GM19193 (cell line): ENCODE data around the gene SOBP.

Experiments used
- POLR2A ChIP-seq: IDR thresholded peaks from 4 replicates; pipeline ENCODE4 v1.6.1; 2011; ENCODE audit not compliant: insufficient read depth, insufficient read length; ENCODE audit errors: extremely low read depth

SOBP gene

GRCh38 chr6:107556082-107556481 lies 66.2 kb downstream of the SOBP start:
- no peak for TF ChIP-seq POLR2A

GRCh38 chr6:107557698-107558097 lies 67.8 kb downstream of the SOBP start:
- TF ChIP-seq POLR2A: no peak

DNA sequence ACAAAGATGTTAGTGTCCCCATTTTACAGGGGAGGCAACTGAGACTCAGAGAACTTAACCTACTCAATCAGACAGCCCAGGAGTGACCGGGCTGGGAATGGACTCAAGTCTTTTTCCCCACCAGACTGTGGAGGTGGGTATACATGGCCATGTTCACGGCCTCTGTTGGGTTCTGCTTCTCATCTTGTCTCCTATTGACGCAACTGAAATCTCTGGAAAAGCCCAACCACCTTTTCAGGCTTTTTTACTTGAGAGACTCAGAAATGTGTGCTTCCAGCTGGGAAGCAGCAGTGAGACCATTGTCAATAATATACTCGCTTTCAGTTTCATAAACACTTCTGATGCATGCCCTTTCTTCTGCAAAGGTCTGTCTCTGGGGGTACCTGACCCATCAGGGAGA lies 70.7 kb downstream of the SOBP start:
- no peak for TF ChIP-seq POLR2A

DNA sequence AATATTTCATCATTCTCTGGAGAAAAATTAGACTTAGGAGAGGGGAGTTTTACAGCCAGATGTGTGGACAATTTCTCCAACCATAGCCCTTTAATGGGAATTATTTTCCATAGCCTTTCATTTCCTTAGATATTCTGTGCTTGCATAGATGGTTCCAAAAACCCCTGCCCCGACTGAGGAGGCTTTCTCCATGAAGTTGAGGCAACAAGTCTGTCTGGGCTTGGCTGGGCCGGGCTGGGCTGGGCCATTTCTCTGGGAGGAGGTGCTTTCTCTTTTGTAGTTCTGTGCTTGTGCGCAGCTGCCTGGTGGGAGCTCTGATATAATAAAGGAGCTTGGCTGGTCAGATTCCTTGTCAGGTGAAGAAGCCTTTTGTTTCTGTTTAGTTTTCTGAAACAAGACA lies 71.4 kb downstream of the SOBP start:
- no peak for TF ChIP-seq POLR2A

DNA sequence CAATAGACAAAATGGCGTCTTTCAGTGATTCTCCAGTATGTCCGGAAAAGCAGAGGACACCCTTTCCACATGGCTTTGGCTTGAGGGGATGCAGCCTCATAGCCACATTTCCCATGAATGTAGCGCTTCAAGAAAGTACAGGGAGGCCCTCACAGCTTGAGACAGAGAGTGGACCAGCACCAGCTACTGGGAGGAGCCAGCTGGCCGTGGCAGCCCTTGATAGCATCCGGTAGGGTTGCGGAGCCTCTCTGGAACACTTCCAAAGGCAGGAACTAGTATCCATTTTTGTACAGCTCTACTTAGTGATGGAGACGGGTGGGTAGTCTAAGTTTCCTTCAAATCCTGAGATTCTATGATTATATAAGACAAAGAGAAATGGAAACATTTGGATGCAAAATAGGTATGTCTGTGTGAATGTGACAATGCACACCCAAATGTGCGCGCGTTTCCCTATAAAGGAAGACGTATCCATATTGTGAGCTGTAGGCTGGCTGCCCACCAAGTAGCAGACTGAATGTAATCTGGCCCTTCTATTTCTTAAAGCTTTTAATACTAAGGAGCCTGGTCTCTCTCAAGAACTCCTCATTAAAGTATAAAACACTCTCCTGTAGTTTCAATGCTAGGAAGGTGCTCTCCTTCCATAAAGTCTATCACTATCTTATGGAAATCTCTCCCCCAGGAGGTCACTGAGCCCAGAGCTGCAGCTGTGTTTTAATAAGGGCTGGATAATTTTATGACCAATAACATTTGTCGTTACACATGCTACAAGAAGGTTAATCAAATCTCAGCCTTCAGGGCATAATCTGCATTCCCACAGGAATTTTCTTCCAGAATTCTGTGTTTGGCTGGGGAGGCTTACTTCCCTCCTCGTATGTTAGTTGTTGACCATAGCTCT lies 74.0 kb downstream of the SOBP start:
- no peak for TF ChIP-seq POLR2A

DNA sequence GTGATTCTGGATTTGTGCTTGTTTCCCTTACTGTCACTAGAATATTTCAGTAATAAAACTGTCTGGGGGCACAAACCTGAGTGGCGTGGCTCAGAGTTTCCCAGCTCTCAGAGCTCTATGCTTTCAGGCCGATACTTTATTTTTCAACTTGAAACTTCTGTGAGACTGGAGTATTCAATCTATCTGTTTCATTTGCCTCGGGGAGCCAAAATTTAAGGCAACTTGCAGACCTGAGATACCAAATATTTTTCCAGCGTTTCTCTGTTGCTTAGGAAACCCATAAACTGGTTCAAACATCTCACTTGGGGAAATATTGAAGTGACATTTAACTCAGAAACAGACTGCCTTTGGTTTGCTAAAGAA lies 74.7 kb downstream of the SOBP start:
- TF ChIP-seq POLR2A: no peak

- no peak for TF ChIP-seq POLR2A
These were observed 75.3 kb downstream of the SOBP start for GRCh38 chr6:107565165-107565723.

DNA sequence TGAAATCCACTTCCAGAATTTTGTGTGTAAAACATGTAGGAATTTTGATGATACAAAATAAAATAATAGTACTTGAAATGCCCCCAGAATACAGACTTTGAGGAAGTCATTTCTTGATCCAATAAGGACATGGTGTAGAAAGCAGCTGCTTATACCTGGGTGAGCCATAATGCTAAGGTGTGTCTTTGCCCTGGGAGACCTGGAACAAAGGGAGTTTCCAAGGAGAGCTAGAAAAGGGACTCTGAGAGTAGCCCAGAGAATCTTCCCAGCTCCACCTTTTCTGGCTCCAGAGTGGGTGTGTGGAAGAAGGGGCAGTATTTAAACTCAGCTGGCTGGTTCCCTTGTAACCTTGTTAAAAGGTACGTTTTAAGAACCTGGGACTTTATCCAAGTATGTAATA lies 77.7 kb downstream of the SOBP start:
- TF ChIP-seq POLR2A: no peak

DNA sequence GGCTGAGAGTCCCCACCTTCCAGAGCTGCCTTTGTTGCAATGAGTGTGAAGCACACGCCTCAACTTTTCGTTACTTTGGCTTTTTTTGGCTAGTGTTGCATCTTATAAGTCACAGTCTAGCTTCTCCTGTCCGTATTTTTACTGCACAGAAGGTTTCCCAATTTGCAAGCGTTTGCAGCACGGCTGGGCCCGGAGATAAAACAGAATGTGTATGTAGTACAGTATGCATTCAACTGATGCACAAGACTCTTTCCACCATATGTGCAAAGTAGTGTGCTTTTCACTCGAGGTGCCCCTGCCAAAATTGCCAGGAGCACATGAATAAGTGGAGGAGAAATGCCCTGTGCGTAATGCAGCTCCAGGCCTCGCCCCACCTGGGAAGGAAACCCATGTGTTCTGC lies 79.6 kb downstream of the SOBP start:
- TF ChIP-seq POLR2A: no peak

DNA sequence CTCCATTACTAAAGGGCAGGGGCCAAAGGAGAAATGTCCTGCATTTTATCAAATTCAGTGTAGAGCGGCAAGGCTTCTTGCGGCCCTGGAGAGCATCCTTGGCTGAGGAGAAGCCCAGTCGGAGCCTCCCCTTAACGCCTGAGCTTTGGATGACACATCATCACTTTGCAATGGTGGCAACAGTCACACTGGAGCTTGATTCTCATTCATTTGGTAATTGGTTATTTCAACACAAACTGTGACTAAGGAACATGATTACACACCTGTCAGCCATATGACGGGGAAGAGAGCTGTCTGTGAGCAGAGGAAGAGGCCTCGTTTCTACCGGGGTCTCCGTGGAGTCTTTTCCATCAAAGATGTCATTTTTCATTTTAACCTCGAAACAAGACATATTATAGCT lies 81.4 kb downstream of the SOBP start:
- no peak for TF ChIP-seq POLR2A

DNA sequence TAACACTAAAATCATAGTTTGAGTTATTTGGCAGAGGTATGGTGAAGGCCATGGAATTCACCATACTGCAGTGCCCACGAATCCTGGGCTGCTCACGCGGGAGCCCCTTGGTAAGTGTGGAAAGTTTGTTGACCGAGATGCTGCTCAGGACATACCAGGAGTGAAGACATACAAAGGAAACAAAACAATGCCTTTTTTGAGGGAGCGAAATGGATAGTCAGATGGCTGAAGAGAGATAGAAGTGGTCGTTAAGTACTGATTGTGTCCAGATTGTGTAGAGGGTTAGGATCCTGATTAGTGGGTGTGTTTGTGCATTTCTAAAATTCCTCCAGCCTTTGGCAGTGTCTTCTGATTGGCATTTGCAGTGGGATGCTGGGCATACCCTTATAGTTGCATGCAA lies 83.0 kb downstream of the SOBP start:
- no peak for TF ChIP-seq POLR2A

DNA sequence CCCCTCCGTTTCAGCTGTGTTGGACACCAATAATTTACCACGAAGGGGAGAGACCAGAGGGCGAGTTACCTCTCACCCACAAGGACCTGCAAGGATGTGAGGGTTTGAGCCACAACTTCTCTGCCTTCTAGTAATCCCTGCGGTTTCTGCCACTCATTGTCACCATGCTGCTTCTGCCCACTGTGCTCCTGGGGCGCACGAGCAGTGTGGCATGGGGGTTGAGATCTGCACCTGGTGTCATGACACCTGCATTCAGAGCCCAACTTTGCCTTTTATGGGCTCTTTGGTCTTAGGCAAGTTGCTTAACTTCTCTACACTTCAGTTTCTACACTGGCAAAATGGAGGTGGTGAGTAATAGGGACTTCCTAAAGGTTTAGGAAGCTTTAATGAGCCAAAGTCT lies 84.9 kb downstream of the SOBP start:
- no peak for TF ChIP-seq POLR2A

GRCh38 chr6:107576852-107577251 lies 86.9 kb downstream of the SOBP start:
- TF ChIP-seq POLR2A: no peak

- no peak for TF ChIP-seq POLR2A
These were observed 88.9 kb downstream of the SOBP start for GRCh38 chr6:107578642-107579341.

DNA sequence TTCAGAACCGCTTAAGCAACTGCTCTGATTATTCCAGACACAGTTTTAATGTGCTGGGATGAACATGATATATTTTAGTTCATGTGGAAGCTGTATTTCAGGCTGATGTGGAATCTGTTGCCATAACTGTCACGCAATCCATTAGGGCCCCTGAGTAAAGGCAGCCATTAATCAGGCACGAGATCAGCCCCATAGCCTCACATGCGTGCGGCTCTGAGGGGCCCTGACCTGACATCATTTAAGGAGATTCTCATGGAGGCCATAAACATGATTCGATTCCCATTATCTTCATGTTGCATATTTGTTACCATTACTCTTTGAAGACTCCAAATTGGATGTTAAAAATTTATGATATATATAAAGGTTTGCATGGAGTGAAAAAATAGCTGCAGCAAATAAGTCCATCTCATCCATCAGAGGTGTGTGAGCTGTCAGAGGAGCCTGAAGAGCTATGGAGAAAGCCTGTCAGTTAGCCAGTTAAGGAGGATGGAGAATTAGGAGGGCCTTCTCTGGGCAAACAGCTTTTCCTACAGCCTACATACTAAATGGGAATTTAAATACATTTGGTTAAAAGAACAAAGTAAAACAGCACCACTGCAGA lies 89.6 kb downstream of the SOBP start:
- TF ChIP-seq POLR2A: no peak

DNA sequence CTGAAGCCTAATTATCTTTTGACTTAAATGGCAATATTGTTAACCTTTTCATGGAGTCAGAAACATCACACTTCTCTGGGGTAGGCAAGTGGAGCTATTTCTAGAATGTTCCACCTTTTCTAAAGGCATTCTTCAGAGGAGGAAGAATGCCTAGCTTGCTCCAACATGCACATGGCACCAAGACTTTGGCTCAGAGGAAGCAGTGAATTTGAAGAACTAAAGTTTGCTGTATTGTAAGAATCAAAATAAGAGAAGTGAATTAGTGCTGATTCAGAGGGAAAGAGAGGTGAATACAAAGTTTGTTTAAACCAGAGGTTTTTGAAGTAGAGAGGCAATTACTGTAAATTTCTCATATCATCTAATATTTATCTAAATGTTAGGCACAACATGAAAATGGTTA lies 92.2 kb downstream of the SOBP start:
- TF ChIP-seq POLR2A: no peak

DNA sequence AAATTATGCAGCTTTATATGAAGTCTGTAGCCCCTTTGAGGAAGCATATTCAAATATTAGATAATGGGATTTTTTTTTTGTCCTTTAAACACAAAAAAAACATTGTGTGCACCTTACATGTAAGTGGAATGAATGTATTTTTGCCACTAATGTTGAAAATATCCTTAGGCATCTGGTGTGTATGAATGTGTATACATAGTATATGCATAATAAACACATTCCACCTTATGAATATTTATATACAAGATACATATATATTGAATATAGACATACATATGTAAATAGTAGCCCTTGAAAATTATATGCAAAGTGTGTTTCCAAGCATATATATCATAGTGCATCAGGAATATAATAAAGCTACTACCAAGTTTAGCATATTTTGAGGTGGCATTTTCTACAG lies 94.8 kb downstream of the SOBP start:
- no peak for TF ChIP-seq POLR2A
